Lung microvascular endothelial cell (primary cell): ENCODE measurements around the gene FAM120B. TPM values are rescaled to one million over a fixed set of nuclear protein-coding genes. Genes with fewer than 3 reads are reported as not detected.
"Not testable (repeated sequence)": the region's sequence is repeated elsewhere in the genome, so short reads cannot be mapped to it uniquely, and the experiment has no call there.

ENCODE experiments used
- DNase-seq, 2 donors: peaks; one replicate each; pipeline versions ENCODE4 v3.0.0 to v3.0.0-alpha.2; 2010; ENCODE audit warnings: low read depth in 2 of 2
- total RNA-seq: library from RNA; depleted of rRNA; stranded (reverse); fragments of >200 nt; gene quantifications from 2 replicates; pipeline ENCODE4 v1.2.1, GENCODE V29; 2014

The FAM120B gene, protein sequence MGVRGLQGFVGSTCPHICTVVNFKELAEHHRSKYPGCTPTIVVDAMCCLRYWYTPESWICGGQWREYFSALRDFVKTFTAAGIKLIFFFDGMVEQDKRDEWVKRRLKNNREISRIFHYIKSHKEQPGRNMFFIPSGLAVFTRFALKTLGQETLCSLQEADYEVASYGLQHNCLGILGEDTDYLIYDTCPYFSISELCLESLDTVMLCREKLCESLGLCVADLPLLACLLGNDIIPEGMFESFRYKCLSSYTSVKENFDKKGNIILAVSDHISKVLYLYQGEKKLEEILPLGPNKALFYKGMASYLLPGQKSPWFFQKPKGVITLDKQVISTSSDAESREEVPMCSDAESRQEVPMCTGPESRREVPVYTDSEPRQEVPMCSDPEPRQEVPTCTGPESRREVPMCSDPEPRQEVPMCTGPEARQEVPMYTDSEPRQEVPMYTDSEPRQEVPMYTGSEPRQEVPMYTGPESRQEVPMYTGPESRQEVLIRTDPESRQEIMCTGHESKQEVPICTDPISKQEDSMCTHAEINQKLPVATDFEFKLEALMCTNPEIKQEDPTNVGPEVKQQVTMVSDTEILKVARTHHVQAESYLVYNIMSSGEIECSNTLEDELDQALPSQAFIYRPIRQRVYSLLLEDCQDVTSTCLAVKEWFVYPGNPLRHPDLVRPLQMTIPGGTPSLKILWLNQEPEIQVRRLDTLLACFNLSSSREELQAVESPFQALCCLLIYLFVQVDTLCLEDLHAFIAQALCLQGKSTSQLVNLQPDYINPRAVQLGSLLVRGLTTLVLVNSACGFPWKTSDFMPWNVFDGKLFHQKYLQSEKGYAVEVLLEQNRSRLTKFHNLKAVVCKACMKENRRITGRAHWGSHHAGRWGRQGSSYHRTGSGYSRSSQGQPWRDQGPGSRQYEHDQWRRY
- 9.4 and 10.9 TPM in 2 replicates for total RNA-seq

GRCh38 chr6:170306324-170307079, at the start of gene FAM120B:
Gene FAM120B (plus strand): TSS chr6:170306758. CDS start chr6:170317391, 10,633 bp downstream.
- DNase-seq: peak; percentile 96 to 97

DNA sequence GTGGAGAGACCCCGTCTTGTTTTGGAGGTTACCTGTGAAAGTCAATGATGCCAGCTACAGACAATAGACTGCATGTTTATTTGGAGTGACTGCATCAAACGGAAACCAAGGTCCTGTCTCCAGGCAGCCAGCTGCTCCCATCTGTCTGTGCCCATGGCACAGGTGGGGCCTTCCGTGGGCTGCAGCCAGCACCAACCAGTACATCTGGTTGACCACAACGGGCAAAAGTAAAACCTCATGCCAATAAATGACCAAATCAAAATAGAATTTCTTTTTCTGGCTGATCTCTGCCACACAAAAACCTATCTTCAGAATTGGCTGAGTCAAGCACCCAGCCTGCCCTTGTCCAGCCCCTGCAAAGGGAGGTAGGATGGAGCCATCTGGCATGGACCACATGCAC, 49.2 kb upstream of the FAM120B start:
- DNase-seq: no peak

DNA sequence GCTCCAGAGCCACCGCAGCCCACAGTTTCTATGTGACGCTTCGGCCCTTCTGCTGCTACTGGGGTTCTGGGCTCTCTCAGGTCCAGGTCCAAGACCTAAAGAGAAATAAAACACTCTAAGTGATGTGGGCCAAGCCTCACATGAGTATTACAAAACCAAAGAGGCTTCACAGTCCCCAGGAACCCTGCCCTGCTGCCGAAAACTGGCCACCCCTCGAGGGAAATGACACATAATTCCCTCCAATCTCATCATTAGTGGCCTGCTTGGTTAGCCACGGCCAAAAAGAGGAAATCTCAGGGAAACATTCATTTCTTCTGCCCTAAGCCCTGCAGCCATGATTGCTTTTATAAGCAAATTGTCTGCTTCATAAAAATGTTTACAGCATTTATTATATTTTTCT, 48.2 kb upstream of the FAM120B start:
- no peak for DNase-seq

DNA sequence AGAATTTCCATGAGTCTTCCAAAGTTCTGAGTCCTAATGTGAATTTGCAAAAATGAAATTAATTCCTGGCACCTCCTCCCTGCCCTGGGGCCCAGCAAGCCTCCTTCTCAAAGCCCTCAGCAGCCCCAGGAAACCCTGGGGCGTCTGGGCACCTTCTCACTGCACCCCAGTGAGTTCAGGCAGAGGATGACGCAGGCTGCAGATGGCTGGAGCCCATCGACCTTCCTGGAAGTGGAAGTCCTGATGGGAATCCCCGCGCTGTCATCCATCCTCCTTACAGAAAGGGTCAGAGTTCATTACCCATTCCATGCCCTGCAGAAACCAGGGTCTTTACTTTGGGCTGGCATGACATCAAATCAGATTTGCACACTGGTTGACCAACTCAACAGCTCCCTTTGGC, 47.3 kb upstream of the FAM120B start:
- no peak for DNase-seq

- DNase-seq: no peak
These were observed 45.9 kb upstream of the FAM120B start for GRCh38 chr6:170260686-170261085.

GRCh38 chr6:170261643-170262488, 44.7 kb upstream of the FAM120B start:
- DNase-seq: no peak

GRCh38 chr6:170262489-170263088, 44.0 kb upstream of the FAM120B start:
- no peak for DNase-seq

GRCh38 chr6:170263410-170263809, 43.1 kb upstream of the FAM120B start:
- no peak for DNase-seq

GRCh38 chr6:170264086-170264485, 42.5 kb upstream of the FAM120B start:
- no peak for DNase-seq

- not testable (repeated sequence) for DNase-seq
These were observed 41.9 kb upstream of the FAM120B start for GRCh38 chr6:170264644-170265043.

DNA sequence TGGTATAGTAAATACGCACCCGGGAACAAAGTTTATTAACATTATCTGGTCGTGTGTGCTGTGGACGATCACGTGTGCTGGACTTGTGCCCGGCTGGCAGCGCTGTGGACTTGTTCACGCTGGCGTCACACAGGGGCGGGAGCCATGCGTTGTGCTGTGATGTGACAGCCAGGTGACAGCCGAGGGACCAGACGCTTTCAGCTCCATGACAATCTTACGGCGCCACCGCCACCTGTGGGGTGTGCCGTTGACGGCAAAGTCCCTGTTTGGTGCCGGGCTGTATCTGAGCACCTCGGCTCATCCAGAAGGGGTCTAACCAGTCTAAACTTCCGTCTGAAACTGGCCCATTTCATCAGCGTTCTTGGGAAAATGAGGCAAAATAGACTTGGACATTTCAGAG, 40.9 kb upstream of the FAM120B start:
- no peak for DNase-seq

GRCh38 chr6:170266061-170266825, 40.3 kb upstream of the FAM120B start:
- DNase-seq: peak; percentile 40

- no peak for DNase-seq
These were observed 38.9 kb upstream of the FAM120B start for GRCh38 chr6:170267688-170268087.

DNA sequence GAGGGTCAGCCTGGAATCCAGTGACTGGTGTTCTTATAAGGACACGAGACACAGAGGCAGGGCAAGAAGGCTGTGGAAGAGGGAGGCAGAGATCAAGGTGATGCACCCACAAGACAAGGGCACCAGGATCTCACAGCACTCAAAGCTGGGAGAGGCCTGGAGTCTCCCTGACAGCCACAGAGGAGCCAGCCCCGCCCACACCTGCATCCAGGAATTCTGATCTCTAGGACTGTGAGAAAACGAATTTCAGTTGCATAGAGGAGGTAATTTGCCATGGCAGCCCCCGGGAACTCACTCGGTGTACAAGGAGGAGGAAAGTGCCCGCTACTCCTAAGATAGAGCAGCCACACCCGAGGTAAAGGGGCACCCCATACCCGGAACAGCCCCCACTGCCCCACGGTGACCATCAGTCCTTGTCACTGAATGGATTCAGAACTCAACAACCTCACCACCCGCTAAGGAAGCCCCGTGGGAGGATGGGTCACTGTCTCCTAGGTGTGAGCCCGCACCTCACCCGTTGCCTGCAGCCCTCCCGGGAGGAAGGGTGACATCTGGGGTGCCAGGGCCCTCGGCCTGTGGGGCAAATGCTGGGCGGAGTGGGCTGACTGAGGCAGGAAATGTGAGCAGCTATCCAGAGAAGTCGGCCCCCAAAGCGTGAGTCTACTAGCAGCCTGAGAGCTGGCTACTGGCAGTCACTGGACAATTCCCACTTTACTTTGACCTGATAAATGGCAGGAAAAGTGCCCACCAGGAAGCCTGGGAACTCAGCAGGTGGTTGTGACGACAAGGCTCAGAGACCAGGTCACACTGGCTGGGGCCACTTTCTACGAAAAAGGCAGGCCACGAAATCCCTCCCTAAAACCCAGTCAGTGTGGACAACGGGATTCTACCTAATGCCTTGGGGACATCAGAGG, 38.1 kb upstream of the FAM120B start:
- no peak for DNase-seq

GRCh38 chr6:170269151-170269845, 37.3 kb upstream of the FAM120B start:
- DNase-seq: no peak

- no peak for DNase-seq
These were observed 36.6 kb upstream of the FAM120B start for GRCh38 chr6:170269846-170270541.

DNA sequence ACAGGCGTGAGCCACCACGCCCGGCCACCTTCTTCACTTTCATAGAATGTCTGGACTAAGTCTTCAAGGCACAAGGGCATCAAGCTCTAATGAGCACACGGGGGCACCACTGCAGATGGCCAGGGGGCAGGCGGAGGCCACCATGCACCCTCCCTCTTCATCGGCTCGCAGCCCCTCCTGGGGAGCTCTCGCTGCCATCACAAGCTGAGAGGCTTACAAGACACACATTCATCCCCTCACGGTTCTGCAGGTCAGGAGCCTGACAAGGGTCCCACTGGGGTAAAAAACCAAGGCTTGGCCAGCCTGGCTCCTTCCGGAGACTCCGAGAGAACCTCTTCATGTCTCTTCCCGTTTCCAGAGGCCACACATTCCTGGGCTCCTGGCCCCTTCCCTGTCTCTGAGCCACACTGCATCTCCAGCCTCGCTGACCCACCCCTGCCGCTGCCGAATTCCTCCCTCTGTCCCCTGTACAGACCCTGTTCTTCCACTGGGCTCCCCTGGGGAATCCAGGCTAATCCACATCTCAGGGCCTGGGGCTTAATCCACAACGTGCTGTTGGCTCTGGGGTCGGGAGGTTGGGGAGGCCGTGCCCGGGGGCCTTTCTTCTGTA, 35.5 kb upstream of the FAM120B start:
- no peak for DNase-seq
